ENCODE data around the gene TNK2. TPM values are rescaled to one million over a fixed set of nuclear protein-coding genes. Genes with fewer than 3 reads are reported as not detected.

The TNK2 gene
- total and polyA plus RNA-seq, 2 of the 8 experiments (the other 6 are each of a cell fraction or from before 2014, with no cell fraction given), result 10.4 to 33.9 TPM

GRCh38 chr3:195859061-195859845, 49.1 kb downstream of the TNK2 start:
- Histone ChIP-seq H3K23me2 (ENCODE audit: low read depth, low read length) (no peaks in the 10 kb centered on the region), H4K8ac (ENCODE audit: extremely low read depth, insufficient read depth, low read length) (peak overlapping the region; percentile 57), H3K9ac (replicated peaks in 1 of 4; ENCODE audit: extremely low read depth in 1 of 4, low read depth in 3 of 4, low read length in 3 of 4) (no peak overlapping the region), H2BK12ac (ENCODE audit: low read depth, low read length) (no peak overlapping the region), H3K4ac (replicated peaks; ENCODE audit: insufficient read length, low read depth, low read length) (no peak overlapping the region), H3K9me3 (ENCODE audit: insufficient read depth in 2 of 2, low read depth in 1 of 2, low read length in 1 of 2) (no peaks in the 10 kb centered on the region), H2AFZ (ENCODE audit: low read length) (0 out of 2 replicates have a peak overlapping the region, but pooled peaks have one; percentile 15), H3K4me3 (ENCODE audit: extremely low read depth in 1 of 4, insufficient read depth in 2 of 4, low read depth in 3 of 4, low read length in 4 of 4) (peak overlapping the region in 1 of 4 experiments; percentile 30; a peak in 1 of 8 replicates), H2BK5ac (ENCODE audit: low read depth, low read length) (no peak overlapping the region), H3K27me3 (replicated peaks in 1 of 4; ENCODE audit: control insufficient read depth in 3 of 4, extremely low read depth in 1 of 4, insufficient read depth in 3 of 4, low read length in 3 of 4) (no peaks in the 10 kb centered on the region; a peak in 1 of 7 replicates), H3K27ac (ENCODE audit: low read depth, low read length) (no peak overlapping the region), H4K5ac (ENCODE audit: insufficient read length, low read depth, low read length) (no peak overlapping the region), H3K79me1 (ENCODE audit: low read depth, low read length) (no peaks in the 10 kb centered on the region), H3K4me1 (replicated peaks in 1 of 4; ENCODE audit: control insufficient read depth in 3 of 4, insufficient read depth in 4 of 4, low read length in 3 of 4) (no peaks in the 10 kb centered on the region; a peak in 2 of 7 replicates), H3K79me2 (ENCODE audit: control insufficient read depth in 1 of 2, insufficient read depth in 2 of 2, low read length in 2 of 2) (no peaks in the 10 kb centered on the region), H2BK120ac (replicated peaks; ENCODE audit: low read depth, low read length) (no peak overlapping the region), H3K18ac (ENCODE audit: extremely low read depth, low read length) (no peak overlapping the region; the same call in 1 of the 2 replicates), H3K36me3 (ENCODE audit: control insufficient read depth in 2 of 4, insufficient read depth in 4 of 4, low read length in 3 of 4) (no peaks in the 10 kb centered on the region), H3K4me2 (ENCODE audit: insufficient read depth in 1 of 2, low read depth in 2 of 2, low read length in 2 of 2) (peak overlapping the region in 1 of 2 experiments; percentile 50; a peak in 2 of 4 replicates), H2AK5ac (ENCODE audit: low read depth, low read length) (no peak overlapping the region), H3K56ac (replicated peaks; ENCODE audit: insufficient read length, low read depth, low read length) (no peak overlapping the region), H2BK20ac (ENCODE audit: low read length) (no peak overlapping the region), H2BK15ac (ENCODE audit: low read length) (no peak overlapping the region), H4K91ac (replicated peaks; ENCODE audit: insufficient read length, low read length) (no peak overlapping the region), H3K23ac (ENCODE audit: insufficient read length) (no peak overlapping the region), H4K20me1 (replicated peaks in 1 of 2; ENCODE audit: control insufficient read depth in 1 of 2, insufficient read depth in 2 of 2, low read length in 2 of 2) (no peaks in the 10 kb centered on the region), H3K14ac (ENCODE audit: insufficient read length) (no peak overlapping the region)
- FAIRE-seq (no peak), DNase-seq (ENCODE audit: low read depth in 1 of 2, low spot score in 2 of 2) (peak; percentile 54 to 96)
- CTCF ChIA-PET (ENCODE audit: partially characterized antibody), result interaction anchor here (0.5 to 16.5 kb wide), 26 partner anchors 9 to 333 kb away, joined by 3 to 499 read pairs (median 5); partner anchors contain the start of gene TNK2
- POLR2A ChIA-PET (ENCODE audit: partially characterized antibody), result interaction anchor here (1.2 to 1.5 kb wide), 4 partner anchors 10 to 55 kb away, joined by 3 to 9 read pairs (median 4); no protein-coding TSS in a partner anchor
- 45% methylated on average over 21 of the region's 21 CpGs; no CpG with 5 or more reads in 1 of the 2 experiments for WGBS, 2 experiments (ENCODE audit: extremely low coverage in 1 of 2, insufficient coverage in 1 of 2, insufficient read length in 1 of 2, insufficient replicate concordance in 2 of 2, low coverage in 1 of 2, low lambda C conversion rate in 2 of 2, missing lambda C conversion rate in 1 of 2)
- peak; percentile 84 to 88 for TF ChIP-seq RAD21 (IDR thresholded peaks at IDR 0.05 in 1 of 2, conservative IDR thresholded peaks at IDR 0.05 in 1 of 2; ENCODE audit: low read depth in 2 of 2, low read length in 2 of 2)
- no peak for TF ChIP-seq CBX8 (IDR thresholded peaks at IDR 0.05; ENCODE audit: borderline replicate concordance, low read depth, low read length)
- TF ChIP-seq CTCF (IDR thresholded peaks at IDR 0.05; ENCODE audit: control extremely low read depth in 1 of 3, insufficient read depth in 1 of 3, low read depth in 1 of 3, low read length in 3 of 3), result peak; percentile 86 to 96 (median 90)
- TF ChIP-seq NRF1 (IDR thresholded peaks at IDR 0.05; ENCODE audit: low read depth, low read length), result no peak
- no peak for TF ChIP-seq ZNF274 (IDR thresholded peaks at IDR 0.05; ENCODE audit: borderline replicate concordance, extremely low read depth, low read length)
- TF ChIP-seq CHD2 (IDR thresholded peaks at IDR 0.05; ENCODE audit: low read length), result no peak
- no peak for TF ChIP-seq MAFK (IDR thresholded peaks at IDR 0.05; ENCODE audit: low read depth, low read length)
- no peak for TF ChIP-seq RFX5 (IDR thresholded peaks at IDR 0.05; ENCODE audit: borderline replicate concordance, low read depth, low read length)
- 0 out of 2 replicates have a peak, but pooled peaks have one; percentile 13 for TF ChIP-seq TEAD4 (IDR thresholded peaks at IDR 0.05; ENCODE audit: low read depth, low read length)
